K562 (cell line): Measurements from ENCODE around the gene TMEM225B. TPM values are rescaled to one million over a fixed set of nuclear protein-coding genes. Genes with fewer than 3 reads are reported as not detected.

Source experiments
- BCOR ChIP-seq: fragments of 450-650 bp; IDR thresholded peaks from 2 replicates; pipeline ENCODE4 v1.6.1; 2016
- DACH1 ChIP-seq: fragments of 450-650 bp; IDR thresholded peaks from 2 replicates; pipeline ENCODE4 v1.6.1; 2018; ENCODE audit not compliant: partially characterized antibody
- ETV1 ChIP-seq: fragments of 450-650 bp; conservative IDR thresholded peaks from 2 replicates; pipeline ENCODE4 v1.6.1; 2016; ENCODE audit warnings: missing genetic modification characterization, control low read depth, low read depth, missing compliant biosample characterization
- GATA2 ChIP-seq: sonication (generic); formaldehyde crosslinking; IDR thresholded peaks from 2 replicates; pipeline ENCODE4 v1.4.0; 2020; ENCODE audit warnings: mild to moderate bottlenecking, missing genetic modification reagents
- GATAD2B ChIP-seq: fragments of 450-650 bp; IDR thresholded peaks from 2 replicates; pipeline ENCODE4 v1.6.1; 2017; ENCODE audit warnings: mild to moderate bottlenecking, borderline replicate concordance
- HMG20B ChIP-seq: fragments of 250-450 bp; sonication (Bioruptor Pico); IDR thresholded peaks from 2 replicates; pipeline ENCODE4 v1.5.0; 2021; ENCODE audit warnings: mild to moderate bottlenecking
- NR4A1 ChIP-seq, 2 experiments: fragments of 250-450 bp in 1 of 2; fragments of 450-650 bp in 1 of 2; sonication (Bioruptor Pico) in 1 of 2; IDR thresholded peaks; 2 replicates each; pipeline versions ENCODE4 v1.4.0 to v1.6.1; 2016 to 2020; ENCODE audit warnings: mild to moderate bottlenecking in 2 of 2, missing compliant biosample characterization in 1 of 2, missing genetic modification characterization in 1 of 2, moderate library complexity in 1 of 2
- PHF20 ChIP-seq: fragments of 450-650 bp; IDR thresholded peaks from 2 replicates; pipeline ENCODE4 v1.6.1; 2018; ENCODE audit not compliant: partially characterized antibody
- SMC3 ChIP-seq: conservative IDR thresholded peaks from 2 replicates; pipeline ENCODE4 v1.6.1; 2011; ENCODE audit warnings: low read depth, low read length, improper control_type of control experiment; ENCODE audit not compliant: insufficient read depth
- STAG1 ChIP-seq: sonication (generic); formaldehyde crosslinking; IDR thresholded peaks from 2 replicates; pipeline ENCODE4 v1.5.0; 2020; ENCODE audit warnings: missing genetic modification reagents, borderline replicate concordance
- TBP ChIP-seq: optimal IDR thresholded peaks from 2 replicates; pipeline ENCODE3; 2011; ENCODE audit warnings: low read depth, low read length, improper control_type of control experiment
- TCF7 ChIP-seq: sonication (generic); IDR thresholded peaks from 2 replicates; pipeline ENCODE4 v1.6.1; 2016; ENCODE audit warnings: antibody characterized with exemption, borderline replicate concordance
- TCFL5 ChIP-seq: fragments of 250-450 bp; sonication (Bioruptor Pico); conservative IDR thresholded peaks from 2 replicates; pipeline ENCODE4 v1.6.1; 2021; ENCODE audit warnings: mild to moderate bottlenecking, moderate library complexity, matching md5 sums
- TEAD2 ChIP-seq: fragments of 450-650 bp; IDR thresholded peaks from 2 replicates; pipeline ENCODE4 v1.6.1; 2016; ENCODE audit warnings: missing genetic modification characterization, control low read depth, missing compliant biosample characterization
- ZFP1 ChIP-seq: fragments of 450-650 bp; formaldehyde crosslinking; IDR thresholded peaks from 2 replicates; pipeline ENCODE4 v1.4.0; 2020; ENCODE audit warnings: mild to moderate bottlenecking, mixed read lengths
- ZNF174 ChIP-seq: fragments of 250-450 bp; sonication (Bioruptor Pico); IDR thresholded peaks from 2 replicates; pipeline ENCODE4 v1.4.0; 2020; ENCODE audit warnings: mild to moderate bottlenecking
- ZNF253 ChIP-seq: fragments of 250-450 bp; sonication (Bioruptor Pico); conservative IDR thresholded peaks from 2 replicates; pipeline ENCODE4 v1.6.1; 2021; ENCODE audit warnings: mild to moderate bottlenecking
- polyA plus RNA-seq, 8 experiments: library from polyadenylated mRNA; depleted of rRNA in 4 of 8; stranded (reverse) in 5 of 8; unstranded in 3 of 8; fragments of >200 nt; fragmentation: Nextera tagmentation in 2 of 8; fragmentation: Illumina TruSeq in 1 of 8; extraction: Ambion mirVana in 2 of 8; extraction: Trizol in 1 of 8; gene quantifications; 2 replicates each; pipeline versions ENCODE4 v1.2.1 to v1.2.3, GENCODE V29; 2011 to 2014; ENCODE audit warnings: inconsistent platforms in 1 of 8, missing spikeins in 1 of 8
- total RNA-seq, 7 experiments: library from RNA; depleted of rRNA in 6 of 7; stranded (reverse); fragments of >200 nt in 6 of 7; fragmentation: Illumina TruSeq in 2 of 7; extraction: Trizol in 2 of 7; gene quantifications; 2 replicates each; pipeline versions ENCODE4 v1.2.1 to v1.2.3, GENCODE V29; 2011 to 2021; ENCODE audit warnings: low replicate concordance in 1 of 7
- TF ChIP-seq, protein P1 (sequence below): fragments of 150-350 bp; IDR thresholded peaks from 2 replicates; pipeline ENCODE4 v1.6.1; 2014; ENCODE audit warnings: low read depth, mild to moderate bottlenecking, low read length, borderline replicate concordance
- TF ChIP-seq, protein P2 (sequence below): fragments of 450-650 bp; formaldehyde crosslinking; IDR thresholded peaks from 2 replicates; pipeline ENCODE4 v1.4.0; 2020; ENCODE audit warnings: mild to moderate bottlenecking, mixed read lengths
- TF ChIP-seq, protein P3 (sequence below): fragments of 450-650 bp; IDR thresholded peaks from 2 replicates; pipeline ENCODE4 v1.6.1; 2016; ENCODE audit warnings: antibody characterized with exemption

TMEM225B gene
- total and polyA plus RNA-seq, 9 of the 15 experiments (the other 6 are each of a cell fraction or from before 2014, with no cell fraction given) = 0.08 to 0.73 (median 0.56) TPM

DNA sequence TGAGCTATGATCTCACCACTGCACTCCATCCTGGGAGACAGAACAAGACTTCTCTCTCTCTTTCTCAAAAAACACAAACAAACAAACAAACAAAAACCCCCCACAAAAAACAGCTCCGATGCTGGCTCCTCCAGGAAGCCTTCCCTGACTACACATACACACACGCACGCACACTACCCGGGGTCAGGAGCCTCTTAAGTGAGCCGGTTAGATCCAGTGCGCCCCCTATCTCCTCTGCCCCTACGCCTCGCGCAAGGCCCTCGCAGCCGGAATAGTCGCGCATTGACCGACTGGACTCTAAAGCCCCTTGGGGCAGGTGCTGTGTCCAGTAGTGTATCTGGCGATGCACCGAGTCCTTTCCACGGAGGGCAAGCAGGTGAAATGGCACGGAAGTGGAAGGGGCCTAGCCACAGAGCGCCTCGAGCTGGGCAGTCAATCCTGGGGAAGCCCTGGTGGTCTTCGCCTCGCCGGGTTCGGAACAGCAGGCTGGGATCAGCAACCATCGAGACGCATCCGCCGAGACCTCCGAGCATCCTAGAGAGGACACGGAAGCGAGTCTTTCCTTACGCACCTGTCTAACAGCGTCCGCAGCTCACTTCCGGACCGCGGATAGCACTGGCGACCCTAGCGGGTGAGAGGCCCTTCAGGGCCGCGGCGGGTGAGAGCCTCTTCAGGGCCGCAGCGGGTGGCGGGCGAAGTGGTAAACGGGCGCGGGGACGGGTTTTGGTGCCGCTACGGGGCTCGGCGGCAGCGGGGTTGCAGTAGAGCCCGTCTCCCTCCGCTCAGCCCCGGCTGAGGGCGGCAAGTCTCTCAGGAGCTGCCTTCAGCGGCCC is 18.5 kb downstream of the TMEM225B start, which contains the start of gene ZSCAN25 (continued):
- TF ChIP-seq TBP = peak; percentile 84
- TF ChIP-seq, protein P1, sequence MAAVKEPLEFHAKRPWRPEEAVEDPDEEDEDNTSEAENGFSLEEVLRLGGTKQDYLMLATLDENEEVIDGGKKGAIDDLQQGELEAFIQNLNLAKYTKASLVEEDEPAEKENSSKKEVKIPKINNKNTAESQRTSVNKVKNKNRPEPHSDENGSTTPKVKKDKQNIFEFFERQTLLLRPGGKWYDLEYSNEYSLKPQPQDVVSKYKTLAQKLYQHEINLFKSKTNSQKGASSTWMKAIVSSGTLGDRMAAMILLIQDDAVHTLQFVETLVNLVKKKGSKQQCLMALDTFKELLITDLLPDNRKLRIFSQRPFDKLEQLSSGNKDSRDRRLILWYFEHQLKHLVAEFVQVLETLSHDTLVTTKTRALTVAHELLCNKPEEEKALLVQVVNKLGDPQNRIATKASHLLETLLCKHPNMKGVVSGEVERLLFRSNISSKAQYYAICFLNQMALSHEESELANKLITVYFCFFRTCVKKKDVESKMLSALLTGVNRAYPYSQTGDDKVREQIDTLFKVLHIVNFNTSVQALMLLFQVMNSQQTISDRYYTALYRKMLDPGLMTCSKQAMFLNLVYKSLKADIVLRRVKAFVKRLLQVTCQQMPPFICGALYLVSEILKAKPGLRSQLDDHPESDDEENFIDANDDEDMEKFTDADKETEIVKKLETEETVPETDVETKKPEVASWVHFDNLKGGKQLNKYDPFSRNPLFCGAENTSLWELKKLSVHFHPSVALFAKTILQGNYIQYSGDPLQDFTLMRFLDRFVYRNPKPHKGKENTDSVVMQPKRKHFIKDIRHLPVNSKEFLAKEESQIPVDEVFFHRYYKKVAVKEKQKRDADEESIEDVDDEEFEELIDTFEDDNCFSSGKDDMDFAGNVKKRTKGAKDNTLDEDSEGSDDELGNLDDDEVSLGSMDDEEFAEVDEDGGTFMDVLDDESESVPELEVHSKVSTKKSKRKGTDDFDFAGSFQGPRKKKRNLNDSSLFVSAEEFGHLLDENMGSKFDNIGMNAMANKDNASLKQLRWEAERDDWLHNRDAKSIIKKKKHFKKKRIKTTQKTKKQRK = peak; percentile 20; the same call in 1 of the 2 replicates
- peak; percentile 98 for TF ChIP-seq PHF20
- TF ChIP-seq GATA2 (CRISPR knock-in tag) = peak; percentile 75
- no peak for TF ChIP-seq TCFL5 (CRISPR knock-in tag)
- TF ChIP-seq, protein P2, sequence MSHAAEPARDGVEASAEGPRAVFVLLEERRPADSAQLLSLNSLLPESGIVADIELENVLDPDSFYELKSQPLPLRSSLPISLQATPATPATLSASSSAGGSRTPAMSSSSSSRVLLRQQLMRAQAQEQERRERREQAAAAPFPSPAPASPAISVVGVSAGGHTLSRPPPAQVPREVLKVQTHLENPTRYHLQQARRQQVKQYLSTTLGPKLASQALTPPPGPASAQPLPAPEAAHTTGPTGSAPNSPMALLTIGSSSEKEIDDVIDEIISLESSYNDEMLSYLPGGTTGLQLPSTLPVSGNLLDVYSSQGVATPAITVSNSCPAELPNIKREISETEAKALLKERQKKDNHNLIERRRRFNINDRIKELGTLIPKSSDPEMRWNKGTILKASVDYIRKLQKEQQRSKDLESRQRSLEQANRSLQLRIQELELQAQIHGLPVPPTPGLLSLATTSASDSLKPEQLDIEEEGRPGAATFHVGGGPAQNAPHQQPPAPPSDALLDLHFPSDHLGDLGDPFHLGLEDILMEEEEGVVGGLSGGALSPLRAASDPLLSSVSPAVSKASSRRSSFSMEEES = no peak
- 0 out of 2 replicates have a peak, but pooled peaks have one; percentile 21 for TF ChIP-seq NR4A1 (CRISPR knock-in tag; IDR thresholded peaks at IDR 0.05)
- peak; percentile 55 for TF ChIP-seq NR4A1 (tag; IDR thresholded peaks at IDR 0.05)
- TF ChIP-seq DACH1 = no peak
- 0 out of 2 replicates have a peak, but pooled peaks have one; percentile 13 for TF ChIP-seq ZFP1 (CRISPR knock-in tag)
- no peak for TF ChIP-seq HMG20B (CRISPR knock-in tag)
- no peak for TF ChIP-seq STAG1 (CRISPR knock-in tag)
- peak; percentile 100 for TF ChIP-seq BCOR
- TF ChIP-seq, protein P3, sequence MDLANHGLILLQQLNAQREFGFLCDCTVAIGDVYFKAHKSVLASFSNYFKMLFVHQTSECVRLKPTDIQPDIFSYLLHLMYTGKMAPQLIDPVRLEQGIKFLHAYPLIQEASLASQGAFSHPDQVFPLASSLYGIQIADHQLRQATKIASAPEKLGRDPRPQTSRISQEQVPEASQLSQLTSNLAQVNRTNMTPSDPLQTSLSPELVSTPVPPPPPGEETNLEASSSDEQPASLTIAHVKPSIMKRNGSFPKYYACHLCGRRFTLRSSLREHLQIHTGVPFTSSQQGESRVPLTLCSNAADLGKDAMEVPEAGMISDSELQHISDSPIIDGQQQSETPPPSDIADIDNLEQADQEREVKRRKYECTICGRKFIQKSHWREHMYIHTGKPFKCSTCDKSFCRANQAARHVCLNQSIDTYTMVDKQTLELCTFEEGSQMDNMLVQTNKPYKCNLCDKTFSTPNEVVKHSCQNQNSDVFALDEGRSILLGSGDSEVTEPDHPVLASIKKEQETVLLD = peak; percentile 86
- TF ChIP-seq GATAD2B = peak; percentile 87; the same call in 1 of the 2 replicates
- no peak for TF ChIP-seq TEAD2 (tag)
- no peak for TF ChIP-seq ZNF174 (CRISPR knock-in tag)
- peak; percentile 99 for TF ChIP-seq ETV1 (tag)
- no peak for TF ChIP-seq ZNF253 (CRISPR knock-in tag)
- peak; percentile 73; the same call in 1 of the 2 replicates for TF ChIP-seq TCF7
- TF ChIP-seq SMC3 = 0 out of 2 replicates have a peak, but pooled peaks have one; percentile 26
